Heart left ventricle (tissue), 13 donors: ENCODE results near the gene FCGR3B.
"Not testable (repeated sequence)": the region's sequence is repeated elsewhere in the genome, so short reads cannot be mapped to it uniquely, and the experiment has no call there.

ENCODE experiments used
- CTCF ChIP-seq, 12 donors: fragments of 200-600 bp; sonication (generic) in 4 of 12; IDR thresholded peaks; one replicate each; pipeline versions ENCODE4 v1.5.0 to v1.8.0; 2018 to 2022; ENCODE audit warnings: antibody characterized with exemption in 12 of 12, mild to moderate bottlenecking in 5 of 12
- POLR2A ChIP-seq, 2 donors: fragments of 450-650 bp; IDR thresholded peaks; one replicate each; pipeline ENCODE4 v1.6.1; 2017; ENCODE audit warnings: antibody characterized with exemption in 2 of 2, mild to moderate bottlenecking in 2 of 2, moderate library complexity in 2 of 2
- donor health status: ischemic (EF 13 %, LVEDD 7.1; RV severe dilation, severe dysfunction).
- donor health status: DM: no; HTN: yes; CAD: no.
- donor health status: DM: no; HTN: no; CAD: no.
- donor health status: ischemic (EF 25% LVEDD 6.9; RV normal size, moderate dysfunction).
- donor health status: ischemic (EF 25% LVEDD 5.7; RV mildly dilated, moderate dysfunction).
- donor health status: ischemic (EF 35%, LVEDD 5.7; RV mildly dilated, moderate dysfunction).
- donor health status: nonischemic (EF 11% LVEDD 7.7; RV severe dilation, severe dysfunction).
- donor health status: DM: yes; HTN: yes; CAD: no.
- donor health status: PGD.
- donor health status: ischemic (EF 29% LVEDD 5.4; RV normal size, mild dysfunction).
- donor health status: nonischemic (EF 23%, LVEDD 6.1; RV moderate dilation, normal function).

- TF ChIP-seq CTCF, POLR2A (IDR thresholded peaks at IDR 0.05): not testable (repeated sequence)
These were observed 38.4 kb downstream of the FCGR3B start for GRCh38 chr1:161592586-161592985.
